Activated gamma-delta T cell (primary cell): ENCODE measurements around the gene PKP4.

Experiments used
- DNase-seq: peaks from one replicate; lab custom pipeline; 2025; lab: John Stamatoyannopoulos, UW

Gene PKP4

GRCh38 chr2:158599609-158600008 lies 142.9 kb downstream of the PKP4 start:
- DNase-seq = no peak

GRCh38 chr2:158600155-158600802 lies 143.5 kb downstream of the PKP4 start:
- no peak for DNase-seq

- no peak for DNase-seq
Observed at GRCh38 chr2:158602027-158602426, 145.3 kb downstream of the PKP4 start.

GRCh38 chr2:158603205-158603604 lies 146.5 kb downstream of the PKP4 start:
- DNase-seq = no peak

GRCh38 chr2:158603986-158604385 lies 147.2 kb downstream of the PKP4 start:
- no peak for DNase-seq

GRCh38 chr2:158610059-158610458 lies 153.3 kb downstream of the PKP4 start:
- no peak for DNase-seq

- no peak for DNase-seq
Observed at GRCh38 chr2:158616480-158617000, 159.8 kb downstream of the PKP4 start.

- no peak for DNase-seq
Observed at GRCh38 chr2:158618891-158619490, 162.2 kb downstream of the PKP4 start.

GRCh38 chr2:158619496-158619895 lies 162.7 kb downstream of the PKP4 start:
- no peak for DNase-seq

GRCh38 chr2:158620656-158621055 lies 163.9 kb downstream of the PKP4 start:
- no peak for DNase-seq

GRCh38 chr2:158624071-158624667 lies 167.4 kb downstream of the PKP4 start:
- no peak for DNase-seq

GRCh38 chr2:158624961-158625360 lies 168.2 kb downstream of the PKP4 start:
- DNase-seq = no peak

GRCh38 chr2:158629116-158629515 lies 172.4 kb downstream of the PKP4 start:
- DNase-seq = no peak

GRCh38 chr2:158633261-158633660 lies 176.5 kb downstream of the PKP4 start:
- no peak for DNase-seq

- no peak for DNase-seq
Observed at GRCh38 chr2:158634627-158635026, 177.9 kb downstream of the PKP4 start.

GRCh38 chr2:158635961-158636601 lies 179.3 kb downstream of the PKP4 start:
- DNase-seq = no peak

- DNase-seq = no peak
Observed at GRCh38 chr2:158637357-158637756, 180.6 kb downstream of the PKP4 start.

GRCh38 chr2:158644139-158644538 lies 187.4 kb downstream of the PKP4 start:
- no peak for DNase-seq

GRCh38 chr2:158645299-158645698 lies 188.5 kb downstream of the PKP4 start:
- DNase-seq = no peak

GRCh38 chr2:158647436-158648231 lies 190.9 kb downstream of the PKP4 start:
- no peak for DNase-seq

GRCh38 chr2:158649846-158650245 lies 193.1 kb downstream of the PKP4 start:
- DNase-seq = no peak
